ENCODE data around the gene WDR53. TPM values are rescaled to one million over a fixed set of nuclear protein-coding genes. Genes with fewer than 3 reads are reported as not detected.
A peak's percentile ranks its signal among the peaks of the same experiment; 100 is the strongest.
"Not testable (repeated sequence)": the region's sequence is repeated elsewhere in the genome, so short reads cannot be mapped to it uniquely, and the experiment has no call there.

The WDR53 gene
- total RNA-seq, result 10 to 100 TPM in 1 of 4 donors, 1 to 10 TPM in 2, under 1 TPM in 1; 0.26 to 10.6 (median 8.8) TPM

GRCh38 chr3:196568246-196569002 lies at the start of gene WDR53, which contains the start of gene FBXO45:
WDR53 (minus strand) TSS chr3:196568554; CDS start chr3:196561475, 7,079 bp downstream.
FBXO45 (plus strand) TSS chr3:196568660; CDS start chr3:196568985, 325 bp downstream.
- H3K4me3 ChIP-seq, result peak within 1 kb of the TSS; percentile 83 to 90
- intact Hi-C loops (cut with DNase I; ENCODE audit: low total_unique reads), result no loop called here

GRCh38 chr3:196617256-196617655 lies 48.9 kb upstream of the WDR53 start:
- intact Hi-C loops (cut with DNase I; ENCODE audit: low total_unique reads), result no loop called here
- no peaks in the 10 kb centered on the region for H3K36me3 ChIP-seq
- H3K27ac ChIP-seq, result no peak overlapping the region
- H3K4me3 ChIP-seq, result no peak overlapping the region
- no peaks in the 10 kb centered on the region for H3K4me1 ChIP-seq
- no peak for TF ChIP-seq CTCF (IDR thresholded peaks at IDR 0.05)
- TF ChIP-seq POLR2A (IDR thresholded peaks at IDR 0.05), result no peak
- DNase-seq, result no peak
- H3K27me3 ChIP-seq, result no peaks in the 10 kb centered on the region
- no peaks in the 10 kb centered on the region for H3K9me3 ChIP-seq

More at GRCh38 chr3:196568246-196569002, at the start of gene WDR53, which contains the start of gene FBXO45:
- H3K27me3 ChIP-seq, result no peaks in the 10 kb centered on the region
- H3K27ac ChIP-seq, result peak within 1 kb of the TSS; percentile 71 to 85
- no peaks in the 10 kb centered on the region for H3K36me3 ChIP-seq
- TF ChIP-seq POLR2A (IDR thresholded peaks at IDR 0.05) (peak; percentile 50 to 76), CTCF (IDR thresholded peaks at IDR 0.05) (peak in 2 of 4 experiments; percentile 22 to 34)
- peaks cover 0 to 5% of the 10 kb centered on the region in 2 donors for H3K4me1 ChIP-seq
- no peaks in the 10 kb centered on the region for H3K9me3 ChIP-seq
- DNase-seq, result peak; percentile 92 to 93

- H3K4me3 ChIP-seq; DNase-seq; H3K27me3 ChIP-seq; H3K27ac ChIP-seq; intact Hi-C loops (cut with DNase I; ENCODE audit: low total_unique reads); H3K4me1 ChIP-seq; H3K36me3 ChIP-seq; H3K9me3 ChIP-seq: not testable (repeated sequence)
These were observed 46.9 kb upstream of the WDR53 start for GRCh38 chr3:196615234-196615633.

GRCh38 chr3:196611761-196612483 lies 43.6 kb upstream of the WDR53 start:
- Histone ChIP-seq H3K4me1 (no peaks in the 10 kb centered on the region), H3K9me3 (no peaks in the 10 kb centered on the region), H3K4me3 (no peak overlapping the region), H3K27ac (peak overlapping the region; percentile 41 to 73), H3K27me3 (no peaks in the 10 kb centered on the region), H3K36me3 (no peaks in the 10 kb centered on the region)
- no peak for DNase-seq
- intact Hi-C loops (cut with DNase I; ENCODE audit: low total_unique reads), result no loop called here
- TF ChIP-seq CTCF (IDR thresholded peaks at IDR 0.05) (no peak), POLR2A (IDR thresholded peaks at IDR 0.05) (no peak)

- no peaks in the 10 kb centered on the region for H3K27me3 ChIP-seq
- H3K27ac ChIP-seq, result peak overlapping the region in 1 of 2 donors; percentile 57
- no peaks in the 10 kb centered on the region for H3K36me3 ChIP-seq
- no peaks in the 10 kb centered on the region for H3K4me1 ChIP-seq
- intact Hi-C loops (cut with DNase I; ENCODE audit: low total_unique reads), result no loop called here
- no peaks in the 10 kb centered on the region for H3K9me3 ChIP-seq
- no peak overlapping the region for H3K4me3 ChIP-seq
- DNase-seq, result no peak
- no peak for TF ChIP-seq CTCF (IDR thresholded peaks at IDR 0.05)
- TF ChIP-seq POLR2A (IDR thresholded peaks at IDR 0.05), result no peak
These were observed 41.6 kb upstream of the WDR53 start for GRCh38 chr3:196609805-196610515.

All from uterus (tissue), 4 donors.